SKM-1 treated with dmso at 0.1 percent for 144 hours (cell line): ENCODE results near the gene POLE2.
A peak's percentile ranks its signal among the peaks of the same experiment; 100 is the strongest.
"Not testable (repeated sequence)": the region's sequence is repeated elsewhere in the genome, so short reads cannot be mapped to it uniquely, and the experiment has no call there.

Experiments used
- DNase-seq: peaks from one replicate; lab custom pipeline; 2025; ENCODE audit not compliant: unreplicated experiment; lab: John Stamatoyannopoulos, UW

POLE2 gene

GRCh38 chr14:49659526-49660455, 28.2 kb downstream of the POLE2 start:
- no peak for DNase-seq

- DNase-seq: not testable (repeated sequence)
Measured at GRCh38 chr14:49657500-49657899, 30.5 kb downstream of the POLE2 start.

- DNase-seq: no peak
Measured at GRCh38 chr14:49654511-49654910, 33.5 kb downstream of the POLE2 start.

- DNase-seq: no peak
Measured at GRCh38 chr14:49653508-49653907, 34.5 kb downstream of the POLE2 start.

GRCh38 chr14:49642163-49642562, 45.9 kb downstream of the POLE2 start:
- no peak for DNase-seq

GRCh38 chr14:49641697-49642129, 46.3 kb downstream of the POLE2 start:
- DNase-seq: no peak

- DNase-seq: no peak
Measured at GRCh38 chr14:49640540-49641417, 47.2 kb downstream of the POLE2 start.

GRCh38 chr14:49637534-49638078, 50.4 kb downstream of the POLE2 start:
- DNase-seq: no peak

- no peak for DNase-seq
Measured at GRCh38 chr14:49636866-49637265, 51.1 kb downstream of the POLE2 start.

GRCh38 chr14:49634547-49635334, 53.3 kb downstream of the POLE2 start, which contains the start of gene DNAAF2:
DNAAF2 (minus strand) TSS chr14:49635244; CDS start chr14:49635149, 95 bp downstream.
- DNase-seq: peak; percentile 2

- peak; percentile 77 for DNase-seq
Measured at GRCh38 chr14:49633640-49634546, 54.1 kb downstream of the POLE2 start.

GRCh38 chr14:49623941-49624839, 63.8 kb downstream of the POLE2 start:
- DNase-seq: no peak

- DNase-seq: no peak
Measured at GRCh38 chr14:49623387-49623786, 64.6 kb downstream of the POLE2 start.

GRCh38 chr14:49622022-49622607, 65.9 kb downstream of the POLE2 start:
- DNase-seq: no peak

- no peak for DNase-seq
Measured at GRCh38 chr14:49621114-49621881, 66.7 kb downstream of the POLE2 start.

GRCh38 chr14:49620182-49621113, 67.6 kb downstream of the POLE2 start, which contains the start of the genes MGAT2 and RPL36AL:
MGAT2 (plus strand) TSS chr14:49620799; CDS start chr14:49621269, 470 bp downstream.
RPL36AL (minus strand) TSS chr14:49620626; CDS start chr14:49619104, 1,522 bp downstream.
- DNase-seq: peak; percentile 88
